SW480 (cell line): Measurements from ENCODE around the gene C18orf63.
"Not testable (repeated sequence)": the region's sequence is repeated elsewhere in the genome, so short reads cannot be mapped to it uniquely, and the experiment has no call there.

ENCODE experiments used
- DNase-seq: peaks from one replicate; pipeline ENCODE4 v3.0.0-alpha.2; 2016; ENCODE audit warnings: low spot score

C18orf63 gene

GRCh38 chr18:74286106-74286855 is 29.4 kb upstream of the C18orf63 start:
- DNase-seq = no peak

- DNase-seq = no peak
These were observed 28.8 kb upstream of the C18orf63 start for GRCh38 chr18:74286856-74287255.

DNA sequence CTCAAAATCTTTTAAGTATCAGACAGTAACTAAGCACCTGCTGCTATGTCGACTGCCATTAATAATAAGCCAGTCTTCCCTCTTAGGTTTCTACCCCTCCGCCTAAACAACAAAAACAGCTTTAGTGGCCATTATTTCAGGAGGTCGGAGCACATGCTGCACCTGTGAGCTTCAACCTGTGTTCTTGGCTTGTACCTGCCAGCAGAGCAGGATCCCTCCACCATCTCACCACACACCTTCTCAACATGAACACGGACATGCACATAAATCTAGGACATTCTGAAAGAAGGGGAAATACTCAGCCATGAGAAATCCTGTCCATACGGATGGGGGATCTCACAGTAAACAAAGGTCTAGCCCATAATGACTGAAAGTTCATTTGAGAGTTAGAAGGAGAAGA is 27.6 kb upstream of the C18orf63 start:
- no peak for DNase-seq

DNA sequence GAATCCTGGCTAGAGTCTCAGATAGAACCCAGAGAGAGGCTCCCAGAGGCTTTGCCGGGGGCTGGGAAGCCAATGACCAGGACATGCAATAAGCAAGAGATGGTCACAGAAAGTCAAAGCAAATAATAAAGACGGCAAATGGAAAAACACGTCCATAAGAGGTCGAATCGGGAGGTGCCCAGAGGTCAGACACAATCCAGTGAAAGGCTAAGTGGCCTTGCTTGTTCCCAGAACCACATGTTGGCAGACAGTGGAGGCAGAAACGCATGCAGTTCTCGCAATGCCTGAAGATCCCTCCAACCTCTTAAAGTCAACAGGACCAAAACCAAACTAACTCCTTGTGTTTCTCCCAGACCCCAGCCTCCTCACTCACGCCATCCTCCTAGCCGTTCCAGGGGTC is 26.9 kb upstream of the C18orf63 start:
- DNase-seq = no peak

DNA sequence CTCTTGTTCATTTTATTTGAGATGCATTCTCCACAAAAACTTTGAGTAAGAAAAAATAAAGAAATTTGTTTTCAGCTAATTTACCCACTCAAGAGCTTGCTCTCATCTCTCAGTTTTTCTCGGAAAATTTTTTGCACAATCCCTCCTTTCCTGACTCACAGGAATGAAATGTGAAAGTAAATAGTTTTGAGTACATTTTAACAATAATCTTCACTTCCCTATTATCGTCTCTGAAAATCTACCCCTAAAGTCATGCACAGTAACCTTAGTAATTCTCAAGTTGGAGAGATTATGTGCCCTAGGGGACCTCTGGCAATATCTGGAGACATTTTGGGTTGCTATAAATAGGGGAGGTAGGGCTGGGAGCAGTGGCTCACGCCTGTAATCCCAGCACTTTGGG is 26.5 kb upstream of the C18orf63 start:
- no peak for DNase-seq

- no peak for DNase-seq
These were observed 25.6 kb upstream of the C18orf63 start for GRCh38 chr18:74290021-74290420.

DNA sequence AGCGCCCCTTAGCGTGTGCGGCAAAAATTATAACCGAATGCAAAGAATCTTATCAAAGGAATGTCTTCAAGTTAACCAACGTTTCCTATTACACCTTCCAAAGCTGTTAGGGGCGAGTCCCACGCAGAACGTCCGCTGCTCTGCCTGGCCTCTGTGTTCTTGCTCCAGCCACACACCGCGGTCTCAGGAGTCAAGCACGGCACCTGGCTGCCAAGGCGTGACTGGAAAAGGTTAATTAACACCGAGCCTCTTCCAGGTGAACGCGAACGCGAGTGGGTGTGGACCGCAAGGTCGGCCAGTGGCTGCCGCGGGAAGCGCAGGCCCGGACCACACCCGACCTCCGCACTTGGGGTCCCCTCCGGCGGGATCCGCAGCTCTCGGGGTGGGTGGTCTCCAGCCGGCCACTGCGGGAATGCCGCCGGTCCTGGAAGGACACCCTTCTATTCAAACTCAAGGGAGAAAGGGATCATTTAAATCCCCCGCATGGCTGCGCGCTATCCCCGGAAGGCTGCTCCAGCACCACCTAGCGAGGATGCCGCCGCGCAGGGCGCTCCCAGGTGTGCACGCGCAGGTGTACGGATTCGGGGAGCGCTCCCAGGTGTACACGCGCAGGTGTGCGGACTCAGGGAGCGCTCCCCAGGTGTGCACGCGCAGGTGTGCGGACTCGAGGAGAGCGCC is 24.7 kb upstream of the C18orf63 start:
- DNase-seq = peak; percentile 59

DNA sequence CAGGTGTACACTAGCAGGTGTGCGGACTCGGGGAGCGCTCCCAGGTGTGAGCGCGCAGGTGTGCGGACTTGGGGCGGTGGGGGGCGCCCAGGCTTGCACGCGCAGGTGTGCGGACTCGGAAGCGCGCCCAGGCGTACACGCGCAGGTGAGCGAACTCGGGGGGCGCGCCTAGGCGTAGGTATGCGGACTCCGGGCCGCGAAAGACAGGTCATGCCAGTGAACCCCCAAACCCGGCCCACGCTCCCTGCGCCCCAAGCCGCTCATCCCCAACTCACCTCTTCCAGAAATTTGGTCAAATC is 24.2 kb upstream of the C18orf63 start:
- DNase-seq = no peak

GRCh38 chr18:74291771-74292540 is 23.7 kb upstream of the C18orf63 start, which contains the start of gene CYB5A:
TSS of gene CYB5A (minus strand) at chr18:74291963. CDS start at chr18:74291875, 88 bp downstream.
- DNase-seq = peak; percentile 83

DNA sequence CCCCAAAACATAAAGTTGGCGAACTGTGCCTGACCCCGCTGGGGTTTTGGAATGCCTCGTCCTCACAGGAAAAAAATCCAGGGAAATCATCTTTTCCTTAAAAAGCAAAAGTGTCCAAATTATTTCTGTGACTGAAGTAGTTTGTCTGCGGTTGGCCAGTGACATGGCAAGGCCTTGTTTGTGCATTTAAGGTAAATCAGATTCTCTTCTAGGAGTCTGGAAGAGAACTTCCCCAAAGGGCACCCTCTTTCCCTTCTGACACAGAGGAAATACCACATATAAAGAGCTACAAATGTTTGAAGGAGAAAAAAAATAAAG is 23.1 kb upstream of the C18orf63 start:
- no peak for DNase-seq

GRCh38 chr18:74292982-74293381 is 22.7 kb upstream of the C18orf63 start:
- not testable (repeated sequence) for DNase-seq

GRCh38 chr18:74294526-74294925 is 21.1 kb upstream of the C18orf63 start:
- DNase-seq = no peak

GRCh38 chr18:74299162-74299561 is 16.5 kb upstream of the C18orf63 start:
- DNase-seq = no peak

DNA sequence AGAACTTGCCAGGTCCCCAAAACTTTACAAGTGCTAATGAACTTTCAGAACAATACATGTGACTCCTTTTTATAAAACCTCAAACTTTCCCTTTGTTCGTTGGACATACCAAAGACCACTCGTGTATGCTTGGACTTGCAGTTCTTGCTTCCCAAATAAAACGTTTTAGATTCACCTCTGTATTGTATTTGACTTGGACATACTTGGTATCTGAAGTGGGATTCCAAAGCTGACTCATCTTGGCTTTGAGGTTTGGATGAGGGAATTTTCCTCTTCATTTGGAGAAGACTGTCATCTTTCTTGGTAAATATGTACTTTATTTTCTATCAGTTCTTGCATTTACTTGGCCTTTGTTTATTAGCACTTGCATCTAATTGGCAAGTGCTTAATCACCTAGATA is 15.9 kb upstream of the C18orf63 start:
- no peak for DNase-seq

GRCh38 chr18:74303306-74303705 is 12.3 kb upstream of the C18orf63 start:
- DNase-seq = no peak

- no peak for DNase-seq
These were observed 11.7 kb upstream of the C18orf63 start for GRCh38 chr18:74303936-74304335.

DNA sequence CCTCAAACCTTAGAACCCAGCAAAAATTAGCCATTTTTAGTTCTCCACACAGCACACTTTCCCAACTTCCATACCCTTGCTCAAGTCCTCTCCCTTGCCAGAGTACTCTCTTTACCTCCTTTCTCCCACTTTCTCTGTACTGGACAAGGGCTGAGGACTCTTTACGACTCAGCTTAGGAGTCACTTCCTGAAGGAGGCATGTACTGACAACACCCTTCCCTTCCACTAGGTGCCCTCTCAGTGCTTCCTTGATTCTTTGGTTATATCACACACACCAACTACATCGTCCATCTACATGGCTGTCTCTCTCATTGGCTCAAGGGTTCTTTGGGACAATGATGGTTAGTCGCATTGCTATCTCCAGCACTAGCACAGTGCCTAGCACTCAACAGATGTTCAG is 5.2 kb upstream of the C18orf63 start:
- DNase-seq = peak; percentile 13

- no peak for DNase-seq
These were observed 4.6 kb upstream of the C18orf63 start for GRCh38 chr18:74311000-74311399.

- no peak for DNase-seq
These were observed 728 bp upstream of the C18orf63 start for GRCh38 chr18:74314759-74315463.

DNA sequence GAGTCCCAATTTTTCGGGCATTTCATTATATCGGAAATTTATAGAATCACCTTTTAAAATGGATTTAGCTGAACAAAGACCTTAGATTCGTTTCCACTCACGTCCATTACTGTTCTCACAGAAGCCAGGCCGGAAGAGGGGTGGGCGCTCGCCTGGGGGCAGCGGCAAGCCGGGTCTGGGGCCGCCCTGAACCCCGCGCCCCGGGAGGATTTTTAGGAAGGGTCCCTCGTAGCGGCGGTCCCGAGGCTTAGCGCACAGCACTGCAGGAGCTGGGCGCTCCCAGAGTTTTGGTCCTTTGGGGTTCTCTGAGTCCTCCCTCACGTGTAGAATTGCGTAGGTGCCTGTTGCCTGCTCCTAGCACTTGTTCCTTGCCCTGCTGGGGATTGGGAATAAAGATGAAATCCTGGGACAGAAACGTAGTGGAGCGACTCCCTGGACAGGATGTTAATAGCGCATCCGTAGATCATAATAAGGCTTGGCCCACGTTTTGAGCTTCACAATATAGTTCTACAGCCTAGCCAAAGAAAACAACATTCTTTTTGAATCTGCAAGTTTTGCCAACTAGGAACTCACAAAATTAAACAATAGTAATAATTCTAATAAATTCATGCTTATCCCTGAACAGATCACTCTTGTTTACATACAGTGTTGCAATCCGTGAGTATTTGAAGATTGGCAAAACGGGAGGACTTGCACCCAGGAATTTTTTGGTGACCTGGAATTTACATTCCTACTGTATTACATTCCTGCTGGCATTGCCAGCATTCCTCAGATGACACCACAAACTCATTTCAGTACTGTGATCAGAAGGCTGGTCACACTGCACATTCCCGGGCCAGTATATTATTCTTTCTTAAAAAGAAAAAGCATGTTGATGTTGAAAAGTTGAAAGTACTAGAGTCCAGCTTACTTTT is 875 bp downstream of the C18orf63 start:
- DNase-seq = peak; percentile 5

- no peak for DNase-seq
These were observed 10.6 kb downstream of the C18orf63 start for GRCh38 chr18:74326231-74326630.

- not testable (repeated sequence) for DNase-seq
These were observed 11.2 kb downstream of the C18orf63 start for GRCh38 chr18:74326791-74327190.
